T47D (cell line): ENCODE results near the gene SLC22A1.

ENCODE experiments used
- DNase-seq, 2 experiments: peaks; one replicate each; pipeline versions ENCODE4 v3.0.0 to v3.0.0-alpha.2; 2011 to 2012; ENCODE audit warnings: low read depth in 1 of 2, low spot score in 1 of 2
- JUND ChIP-seq: IDR thresholded peaks from 2 replicates; pipeline ENCODE4 v1.6.1; 2012; ENCODE audit warnings: low read depth
- in situ Hi-C: cut with HindIII; loops from 2 replicates; pipeline ENCODE4 v1.10.0; 2016; ENCODE audit warnings: low sequenced_read_pairs, low pct_unique_long_range_greater_than_20kb

SLC22A1 gene

GRCh38 chr6:160121558-160121957, at the start of gene SLC22A1:
SLC22A1 (plus strand) TSS chr6:160121815; CDS start chr6:160121936, 121 bp downstream.
- in situ Hi-C loops, result no loop called here
- TF ChIP-seq JUND, result no peak
- DNase-seq, result no peak

DNA sequence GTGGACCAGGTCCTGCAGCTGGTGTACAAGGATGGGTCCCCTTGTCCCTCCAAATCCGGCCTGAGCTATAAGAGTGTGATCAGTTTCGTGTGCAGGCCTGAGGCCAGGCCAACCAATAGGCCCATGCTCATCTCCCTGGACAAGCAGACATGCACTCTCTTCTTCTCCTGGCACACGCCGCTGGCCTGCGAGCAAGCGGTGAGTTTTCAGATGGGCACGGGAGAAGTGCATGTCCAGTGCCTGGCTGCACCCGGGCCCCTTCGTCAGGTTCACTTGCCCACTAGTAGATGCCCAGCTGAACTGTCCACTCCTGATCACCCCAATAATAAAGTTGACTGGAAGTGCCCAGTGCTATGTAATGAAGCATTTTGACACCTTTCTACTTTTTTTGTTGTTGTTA, 48.3 kb upstream of the SLC22A1 start:
- in situ Hi-C loops, result no loop called here

GRCh38 chr6:160076009-160076408, 45.6 kb upstream of the SLC22A1 start:
- no peak for TF ChIP-seq JUND
- DNase-seq, result no peak
- in situ Hi-C loops, result no loop called here

More for the DNA sequence above, 48.3 kb upstream of the SLC22A1 start:
- no peak for DNase-seq
- no peak for TF ChIP-seq JUND

GRCh38 chr6:160077024-160077423, 44.6 kb upstream of the SLC22A1 start:
- in situ Hi-C loops, result no loop called here
- no peak for DNase-seq
- TF ChIP-seq JUND, result no peak

DNA sequence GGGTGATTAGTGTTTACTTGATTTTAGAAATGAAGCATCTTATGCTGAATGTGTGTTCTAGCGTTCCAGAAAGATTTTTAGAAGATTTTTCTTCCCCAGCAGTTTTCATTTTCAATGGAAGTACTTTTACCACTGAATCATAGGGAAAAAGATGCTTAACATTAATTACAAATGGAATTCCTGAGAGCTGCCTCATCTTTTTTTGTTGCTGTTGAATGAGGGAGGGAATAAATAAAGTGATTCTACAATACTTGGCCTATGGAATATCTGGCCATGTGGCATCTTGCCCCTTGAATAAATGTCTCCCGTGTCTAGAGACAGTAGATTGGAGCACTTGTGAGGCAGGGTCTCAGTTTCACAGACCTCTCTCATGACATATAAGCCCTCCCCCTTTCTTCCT, 44.1 kb upstream of the SLC22A1 start:
- in situ Hi-C loops, result no loop called here
- DNase-seq, result no peak
- no peak for TF ChIP-seq JUND

DNA sequence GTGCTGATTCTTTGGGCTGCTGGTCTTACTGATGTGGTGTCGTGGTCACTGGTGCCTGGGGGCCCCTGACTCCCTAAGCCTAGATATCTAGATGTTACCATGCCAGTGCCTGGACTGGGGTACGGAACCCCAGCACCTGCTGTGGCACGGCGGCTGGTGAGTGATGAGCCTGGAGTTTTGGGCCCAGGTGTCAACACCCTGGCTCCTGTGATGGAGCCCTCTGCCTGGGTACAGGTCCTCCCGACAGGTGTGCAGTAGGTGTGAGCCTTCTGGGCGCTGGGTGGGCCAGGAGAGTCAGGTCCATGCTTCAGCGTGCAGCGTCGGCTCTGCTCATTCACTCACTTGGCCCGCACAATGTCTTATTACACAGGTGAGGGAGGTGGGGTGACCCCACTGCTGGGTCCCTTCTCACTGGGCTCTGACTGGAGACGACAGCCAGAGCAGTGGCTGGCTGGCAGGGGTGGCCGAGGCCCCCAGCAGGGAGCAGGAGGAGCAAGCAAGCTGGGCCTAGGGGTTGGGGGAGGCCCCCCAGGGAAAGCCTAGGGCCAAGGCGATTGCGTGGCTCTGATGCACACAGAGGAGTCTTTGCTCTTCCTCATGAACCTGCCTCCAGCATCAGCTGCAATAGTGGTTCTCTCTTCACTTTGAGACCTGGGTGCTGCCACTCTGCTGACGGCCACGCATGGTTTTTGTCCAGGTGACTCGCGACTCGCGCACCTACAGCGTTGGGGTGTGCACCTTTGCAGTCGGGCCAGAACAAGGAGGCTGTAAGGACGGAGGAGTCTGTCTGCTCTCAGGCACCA, 42.5 kb upstream of the SLC22A1 start:
- no peak for DNase-seq
- no peak for TF ChIP-seq JUND
- in situ Hi-C loops, result no loop called here

GRCh38 chr6:160079686-160080043, 42.0 kb upstream of the SLC22A1 start:
- in situ Hi-C loops, result no loop called here
- no peak for TF ChIP-seq JUND
- no peak for DNase-seq

GRCh38 chr6:160080097-160080496, 41.5 kb upstream of the SLC22A1 start:
- in situ Hi-C loops, result no loop called here
- no peak for DNase-seq
- TF ChIP-seq JUND, result no peak

GRCh38 chr6:160081398-160081797, 40.2 kb upstream of the SLC22A1 start:
- in situ Hi-C loops, result no loop called here
- TF ChIP-seq JUND, result no peak
- peak in 1 of 2 experiments; percentile 10 for DNase-seq

DNA sequence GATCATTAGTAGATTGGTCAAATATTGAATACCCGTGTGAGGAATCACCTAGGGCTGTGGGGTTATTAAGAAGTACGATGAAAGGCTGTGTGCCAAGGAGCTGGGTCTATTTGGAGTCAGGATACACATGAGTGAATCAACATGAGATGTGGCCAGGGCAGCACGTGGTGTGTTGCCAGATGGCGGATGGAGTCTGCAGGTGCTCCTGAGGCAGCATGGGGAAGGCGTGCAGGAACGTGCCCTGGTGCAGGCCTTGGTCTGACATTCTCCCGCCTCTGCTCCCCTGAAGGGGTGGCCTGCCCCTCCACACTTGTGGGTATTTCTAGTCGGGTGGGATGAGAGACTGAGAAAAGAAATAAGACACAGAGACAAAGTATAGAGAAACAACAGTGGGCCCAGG, 39.0 kb upstream of the SLC22A1 start:
- in situ Hi-C loops, result no loop called here

GRCh38 chr6:160084198-160084776, 37.3 kb upstream of the SLC22A1 start:
- no peak for TF ChIP-seq JUND
- in situ Hi-C loops, result no loop called here
- DNase-seq, result no peak

More for the DNA sequence above, 39.0 kb upstream of the SLC22A1 start:
- no peak for DNase-seq
- no peak for TF ChIP-seq JUND

- no peak for DNase-seq
- in situ Hi-C loops, result no loop called here
- no peak for TF ChIP-seq JUND
Observed at GRCh38 chr6:160085226-160085625, 36.4 kb upstream of the SLC22A1 start.

GRCh38 chr6:160085713-160086505, 35.7 kb upstream of the SLC22A1 start:
- DNase-seq, result no peak
- TF ChIP-seq JUND, result no peak
- in situ Hi-C loops, result no loop called here
